Cardiac muscle cell (in vitro differentiated cells and primary cell): Measurements from ENCODE around the gene C16orf89. TPM values are rescaled to one million over a fixed set of nuclear protein-coding genes. Genes with fewer than 3 reads are reported as not detected.
"Not testable (repeated sequence)": the region's sequence is repeated elsewhere in the genome, so short reads cannot be mapped to it uniquely, and the experiment has no call there.

Experiments used
- DNase-seq, 2 donors: peaks; one replicate each; pipeline versions ENCODE4 v3.0.0 to v3.0.0-alpha.2; 2010 to 2017; ENCODE audit warnings: low read depth in 1 of 2, low spot score in 1 of 2
- H3K27ac ChIP-seq: fragments of 200-600 bp; sonication (generic); 2 replicates; pipeline ENCODE4 v1.5.1; 2016
- H3K27me3 ChIP-seq: fragments of 200-600 bp; sonication (generic); 2 replicates; pipeline ENCODE4 v1.6.0; 2016; ENCODE audit warnings: control low read depth
- H3K36me3 ChIP-seq: fragments of 200-600 bp; sonication (generic); 2 replicates; pipeline ENCODE4 v1.5.1; 2016; ENCODE audit warnings: control low read depth
- H3K4me1 ChIP-seq: fragments of 200-600 bp; sonication (generic); 2 replicates; pipeline ENCODE4 v1.8.1; 2017; ENCODE audit warnings: low read depth, mild to moderate bottlenecking, mixed run types
- H3K4me3 ChIP-seq: fragments of 200-600 bp; sonication (generic); 2 replicates; pipeline ENCODE4 v1.5.1; 2016; ENCODE audit warnings: mild to moderate bottlenecking
- H3K9me3 ChIP-seq: fragments of 200-600 bp; sonication (generic); 2 replicates; pipeline ENCODE4 v1.5.1; 2017; ENCODE audit warnings: low read depth, mild to moderate bottlenecking, control low read depth
- CTCF ChIP-seq: IDR thresholded peaks from 2 replicates; pipeline ENCODE4 v1.5.1; 2012; ENCODE audit warnings: low read depth, mild to moderate bottlenecking, low read length
- polyA plus RNA-seq: library from polyadenylated mRNA; unstranded; fragments of >200 nt; fragmentation: Nextera tagmentation; extraction: Ambion mirVana; gene quantifications from 2 replicates; pipeline ENCODE4 v1.2.1, GENCODE V29; 2016
- total RNA-seq: library from RNA; depleted of rRNA; stranded (reverse); fragments of >200 nt; gene quantifications from 2 replicates; pipeline ENCODE4 v1.2.3, GENCODE V29; 2016

C16orf89 gene
- total RNA-seq: 0.49 TPM in 1 of 2 replicates, not detected in the other
- 0.62 TPM in 1 of 2 replicates, not detected in the other for polyA plus RNA-seq

DNA sequence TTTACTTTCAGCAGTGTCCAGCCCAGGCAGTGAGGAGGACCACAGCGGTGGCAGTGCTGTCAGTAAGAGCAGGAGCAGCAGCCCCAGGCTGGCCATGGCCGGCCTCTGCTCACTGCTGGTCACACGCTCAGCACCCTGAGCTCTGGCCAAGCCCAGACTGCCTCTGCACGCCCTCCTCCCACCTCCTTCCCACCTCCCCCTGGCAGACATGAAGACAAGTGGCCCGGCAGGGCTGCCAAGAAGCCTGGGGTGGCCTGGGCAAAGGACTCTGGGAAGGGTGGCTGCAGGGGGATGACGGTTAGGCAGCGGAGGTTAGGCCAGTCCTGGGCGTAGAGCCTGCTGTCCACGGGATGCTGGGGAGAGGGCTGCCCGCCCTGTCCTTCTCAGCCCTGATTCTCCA, at the start of gene C16orf89:
C16orf89 (minus strand) TSS at position 144 of the 400 bp plus-strand sequence; CDS start at position 96, 48 bp downstream.
- no peaks in the 10 kb centered on the region for H3K27me3 ChIP-seq
- no peak for TF ChIP-seq CTCF
- no peak within 1 kb of the TSS for H3K27ac ChIP-seq
- H3K9me3 ChIP-seq: no peaks in the 10 kb centered on the region
- no peaks in the 10 kb centered on the region for H3K36me3 ChIP-seq
- DNase-seq: no peak
- H3K4me3 ChIP-seq: no peak within 1 kb of the TSS
- no peaks in the 10 kb centered on the region for H3K4me1 ChIP-seq

DNA sequence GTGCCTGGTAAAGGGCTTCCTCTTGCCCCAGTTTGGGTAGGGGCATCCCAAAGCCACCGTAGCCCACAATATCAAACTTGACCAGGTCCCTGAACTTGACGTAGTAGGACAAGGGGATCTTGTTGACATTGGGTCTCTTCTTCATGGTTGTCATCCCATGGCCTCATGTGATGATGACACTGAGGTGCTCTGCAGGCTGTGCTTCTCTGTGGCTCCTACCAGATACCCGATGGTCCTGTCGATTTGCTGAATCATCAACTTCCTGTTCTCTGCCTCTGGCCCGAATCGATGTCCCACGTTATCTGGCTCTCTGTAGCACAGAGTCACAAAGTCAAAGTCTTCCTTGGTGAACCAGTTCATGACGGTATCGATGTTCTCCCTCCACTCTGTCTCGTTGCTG, 45.2 kb upstream of the C16orf89 start:
- not testable (repeated sequence) for H3K27me3 ChIP-seq, H3K9me3 ChIP-seq, H3K36me3 ChIP-seq, DNase-seq, H3K4me1 ChIP-seq, H3K27ac ChIP-seq, H3K4me3 ChIP-seq

- Histone ChIP-seq H3K9me3 (no peaks in the 10 kb centered on the region), H3K27ac (no peak overlapping the region), H3K4me1 (no peaks in the 10 kb centered on the region), H3K4me3 (no peak overlapping the region), H3K36me3 (no peaks in the 10 kb centered on the region), H3K27me3 (no peaks in the 10 kb centered on the region)
- no peak for DNase-seq
- TF ChIP-seq CTCF: no peak
Observed at GRCh38 chr16:5108505-5109158, 42.9 kb upstream of the C16orf89 start.

- not testable (repeated sequence) for H3K4me1 ChIP-seq, H3K9me3 ChIP-seq, H3K4me3 ChIP-seq, DNase-seq, H3K36me3 ChIP-seq, H3K27me3 ChIP-seq, H3K27ac ChIP-seq
Observed at GRCh38 chr16:5105039-5105438, 39.3 kb upstream of the C16orf89 start.

GRCh38 chr16:5103296-5104032, 37.7 kb upstream of the C16orf89 start:
- not testable (repeated sequence) for H3K27ac ChIP-seq, H3K36me3 ChIP-seq, H3K4me3 ChIP-seq, H3K4me1 ChIP-seq, DNase-seq, H3K9me3 ChIP-seq, H3K27me3 ChIP-seq

GRCh38 chr16:5099174-5099573, 33.4 kb upstream of the C16orf89 start:
- not testable (repeated sequence) for H3K9me3 ChIP-seq, H3K36me3 ChIP-seq, H3K27me3 ChIP-seq, DNase-seq, H3K4me1 ChIP-seq
- Histone ChIP-seq H3K27ac (peak overlapping the region; percentile 69), H3K4me3 (peak overlapping the region; percentile 40)

GRCh38 chr16:5098221-5099159, 32.7 kb upstream of the C16orf89 start:
- H3K36me3 ChIP-seq, H3K27me3 ChIP-seq, H3K9me3 ChIP-seq, H3K4me1 ChIP-seq: not testable (repeated sequence)
- DNase-seq: peak; percentile 81 to 92
- H3K4me3 ChIP-seq: peak overlapping the region; percentile 75
- peak overlapping the region; percentile 69 for H3K27ac ChIP-seq

GRCh38 chr16:5097470-5098220, 31.9 kb upstream of the C16orf89 start, which contains the start of gene EEF2KMT:
Gene EEF2KMT, minus strand, starts transcription at chr16:5097795. Its CDS starts 56 bp downstream, at chr16:5097739.
- H3K9me3 ChIP-seq, H3K36me3 ChIP-seq, H3K4me1 ChIP-seq, H3K27me3 ChIP-seq: not testable (repeated sequence)
- Histone ChIP-seq H3K27ac (peak within 1 kb of the TSS; percentile 69), H3K4me3 (peak within 1 kb of the TSS; percentile 75)
- peak; percentile 99 to 100 for DNase-seq

DNA sequence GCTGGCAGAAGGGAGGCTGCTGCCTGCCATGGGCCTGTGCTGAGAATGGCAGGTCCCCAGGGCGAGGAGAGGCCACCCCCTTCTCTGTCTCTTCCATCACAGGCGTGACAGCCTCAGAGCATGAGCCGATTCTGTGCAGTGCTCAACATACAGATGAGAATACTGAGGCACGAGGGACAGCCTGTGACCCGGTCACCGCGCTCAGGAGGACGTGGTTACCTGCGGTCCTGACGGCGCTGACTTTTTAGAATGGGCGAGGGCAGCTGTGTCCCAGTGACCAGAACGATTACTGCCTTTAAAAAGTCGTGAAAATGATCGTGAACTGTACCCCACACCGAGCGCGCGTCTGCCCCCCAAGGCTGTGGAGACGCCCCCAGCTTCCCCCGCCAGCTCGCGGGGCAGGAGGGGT, 31.3 kb upstream of the C16orf89 start:
- Histone ChIP-seq H3K27ac (peak overlapping the region; percentile 63), H3K4me3 (peak overlapping the region; percentile 75)
- not testable (repeated sequence) for H3K4me1 ChIP-seq, H3K27me3 ChIP-seq, H3K9me3 ChIP-seq, H3K36me3 ChIP-seq
- peak; percentile 10 to 30 for DNase-seq

- H3K36me3 ChIP-seq, H3K4me1 ChIP-seq, H3K9me3 ChIP-seq, H3K27me3 ChIP-seq, DNase-seq, H3K27ac ChIP-seq: not testable (repeated sequence)
- peak overlapping the region; percentile 75 for H3K4me3 ChIP-seq
Observed at GRCh38 chr16:5096437-5097060, 30.8 kb upstream of the C16orf89 start.
